Activated T-cell treated with anti-CD3 and anti-CD28 coated beads, Interleukin-2, amount 50 U/mL, for 4 hours (primary cell): ENCODE measurements around the gene ZDHHC13. TPM values are rescaled to one million over a fixed set of nuclear protein-coding genes. Genes with fewer than 3 reads are reported as not detected.

Source experiments
- ATAC-seq, 2 donors: fragments of 200-7000 bp; cut with Tn5 transposase; one replicate each; pipeline ENCODE4 v1.10.0; 2021
- DNase-seq: peaks from one replicate; pipeline ENCODE4 v3.0.0-alpha.2; 2020
- H3K27me3 Mint-ChIP-seq: one replicate; pipeline ENCODE4 v1.8.0; 2021; ENCODE audit warnings: low read depth, mixed read lengths
- H3K36me3 Mint-ChIP-seq: one replicate; pipeline ENCODE4 v1.8.0; 2022; ENCODE audit warnings: mixed read lengths; ENCODE audit not compliant: insufficient read depth
- H3K4me1 Mint-ChIP-seq: one replicate; pipeline ENCODE4 v1.8.0; 2021; ENCODE audit warnings: low read depth, mixed read lengths
- H3K4me3 Mint-ChIP-seq: one replicate; pipeline ENCODE4 v1.8.0; 2021; ENCODE audit warnings: mild to moderate bottlenecking, moderate library complexity, mixed read lengths
- H3K9me3 Mint-ChIP-seq: one replicate; pipeline ENCODE4 v1.8.0; 2021; ENCODE audit warnings: mixed read lengths
- total RNA-seq, 3 donors: library from RNA; stranded (reverse); gene quantifications; one replicate each; pipeline ENCODE4 v1.2.1, GENCODE V29; 2021

Gene ZDHHC13
- total RNA-seq, 3 donors from 2014 or later, result 12.3 to 13.8 (median 13.5) TPM

- Mint-ChIP-seq H3K4me3 (no peak overlapping the region), H3K9me3 (no peaks in the 10 kb centered on the region), H3K27me3 (no peaks in the 10 kb centered on the region), H3K4me1 (no peaks in the 10 kb centered on the region), H3K36me3 (peaks cover 40% of the 10 kb centered on the region)
- no peak for DNase-seq
- no peak for ATAC-seq
Observed at GRCh38 chr11:19164881-19165280, 47.9 kb downstream of the ZDHHC13 start.

DNA sequence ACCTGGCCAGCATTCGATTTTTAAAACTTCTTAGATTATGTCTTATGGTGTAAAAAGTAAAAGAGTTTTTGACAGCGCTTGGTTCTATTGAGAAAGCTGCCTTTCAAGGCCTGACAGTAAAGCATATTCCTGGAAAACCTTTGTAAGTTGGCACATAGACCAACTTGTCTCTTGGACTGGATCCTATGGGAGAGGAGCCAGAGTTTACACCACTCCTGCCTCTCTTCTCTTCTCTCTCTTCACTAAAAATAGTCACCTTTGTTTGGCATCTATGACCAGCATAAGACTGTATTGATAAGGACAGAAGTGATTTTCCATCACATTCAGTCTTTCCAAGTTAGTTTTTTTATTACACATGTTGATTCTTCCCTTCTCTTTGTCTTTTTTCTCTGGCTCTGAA is 51.1 kb downstream of the ZDHHC13 start:
- ATAC-seq (no peak), DNase-seq (no peak)
- H3K27me3 Mint-ChIP-seq, result no peaks in the 10 kb centered on the region
- H3K4me3 Mint-ChIP-seq, result no peak overlapping the region
- H3K4me1 Mint-ChIP-seq, result no peaks in the 10 kb centered on the region
- no peaks in the 10 kb centered on the region for H3K9me3 Mint-ChIP-seq
- H3K36me3 Mint-ChIP-seq, result peaks cover 54% of the 10 kb centered on the region

- H3K27me3 Mint-ChIP-seq, result no peaks in the 10 kb centered on the region
Observed at GRCh38 chr11:19173004-19173689, 56.2 kb downstream of the ZDHHC13 start.

GRCh38 chr11:19173964-19174638 is 57.1 kb downstream of the ZDHHC13 start:
- Mint-ChIP-seq H3K4me1 (no peaks in the 10 kb centered on the region), H3K4me3 (no peak overlapping the region), H3K36me3 (peaks cover 50% of the 10 kb centered on the region), H3K27me3 (no peaks in the 10 kb centered on the region), H3K9me3 (no peaks in the 10 kb centered on the region)
- ATAC-seq, result no peak
- DNase-seq, result no peak

More at GRCh38 chr11:19173004-19173689, 56.2 kb downstream of the ZDHHC13 start:
- no peak for ATAC-seq
- Mint-ChIP-seq H3K36me3 (peaks cover 56% of the 10 kb centered on the region), H3K9me3 (no peaks in the 10 kb centered on the region), H3K4me3 (no peak overlapping the region), H3K4me1 (no peaks in the 10 kb centered on the region)
- DNase-seq, result no peak

DNA sequence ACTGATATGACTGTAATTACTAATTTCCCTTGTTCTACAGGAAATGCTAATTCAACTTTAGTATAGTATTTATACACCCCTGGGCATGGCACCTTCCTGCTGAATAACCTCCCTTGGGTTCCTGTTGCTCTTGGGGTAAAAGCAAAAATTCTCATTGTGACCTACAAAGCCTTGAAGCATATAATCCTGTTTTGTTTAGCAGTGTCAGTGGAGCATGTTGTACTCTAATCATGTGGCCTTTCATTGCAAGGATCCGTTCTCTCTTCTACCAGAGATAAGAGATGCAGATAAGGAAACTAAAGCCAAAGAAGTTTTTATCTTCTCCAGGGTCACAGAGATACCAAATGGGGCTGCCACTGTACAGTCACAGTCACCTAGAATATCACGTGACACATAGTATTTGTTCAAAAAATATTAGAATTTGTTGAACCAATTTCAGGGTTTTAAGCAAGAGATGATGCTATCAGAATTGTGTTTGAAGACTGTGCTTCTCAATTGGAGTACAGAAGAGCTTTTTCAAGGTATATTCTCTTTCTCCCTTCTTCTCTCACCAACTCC is 59.7 kb downstream of the ZDHHC13 start:
- no peaks in the 10 kb centered on the region for H3K9me3 Mint-ChIP-seq

GRCh38 chr11:19181531-19182261 is 64.7 kb downstream of the ZDHHC13 start:
- Mint-ChIP-seq H3K4me3 (no peak overlapping the region), H3K9me3 (no peaks in the 10 kb centered on the region), H3K4me1 (no peaks in the 10 kb centered on the region), H3K36me3 (peaks cover 8% of the 10 kb centered on the region), H3K27me3 (no peaks in the 10 kb centered on the region)
- ATAC-seq (no peak), DNase-seq (no peak)

More for the DNA sequence above, 59.7 kb downstream of the ZDHHC13 start:
- Mint-ChIP-seq H3K4me1 (no peaks in the 10 kb centered on the region), H3K36me3 (peaks cover 35% of the 10 kb centered on the region), H3K27me3 (no peaks in the 10 kb centered on the region), H3K4me3 (no peak overlapping the region)
- ATAC-seq, result no peak
- no peak for DNase-seq

GRCh38 chr11:19183646-19184045 is 66.7 kb downstream of the ZDHHC13 start:
- H3K27me3 Mint-ChIP-seq, result no peaks in the 10 kb centered on the region
- no peaks in the 10 kb centered on the region for H3K4me1 Mint-ChIP-seq
- H3K36me3 Mint-ChIP-seq, result peaks cover 7% of the 10 kb centered on the region
- ATAC-seq (no peak), DNase-seq (no peak)
- no peaks in the 10 kb centered on the region for H3K9me3 Mint-ChIP-seq
- no peak overlapping the region for H3K4me3 Mint-ChIP-seq

DNA sequence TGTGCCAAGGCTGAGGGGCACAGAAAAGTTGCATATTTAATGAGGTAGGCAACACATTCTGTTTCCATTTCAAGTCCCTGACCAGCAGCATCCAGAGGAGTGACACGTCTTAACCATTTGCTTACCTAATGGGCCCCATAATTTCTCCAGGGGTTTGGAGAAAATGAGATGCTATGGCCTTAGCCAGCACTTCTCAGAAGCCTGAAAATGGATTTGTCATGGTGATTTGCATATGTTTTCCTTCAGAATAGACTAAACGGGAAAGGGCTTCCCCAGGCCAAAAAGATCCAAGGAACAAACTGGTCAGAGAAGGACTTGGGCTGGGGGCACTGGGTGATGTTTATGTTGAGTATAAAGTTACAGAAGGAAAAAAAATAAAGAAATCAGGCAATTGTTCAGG is 68.1 kb downstream of the ZDHHC13 start:
- H3K27me3 Mint-ChIP-seq, result no peaks in the 10 kb centered on the region
- H3K4me1 Mint-ChIP-seq, result no peaks in the 10 kb centered on the region
- peaks cover 7% of the 10 kb centered on the region for H3K36me3 Mint-ChIP-seq
- ATAC-seq (no peak), DNase-seq (no peak)
- H3K4me3 Mint-ChIP-seq, result no peak overlapping the region
- H3K9me3 Mint-ChIP-seq, result no peaks in the 10 kb centered on the region

GRCh38 chr11:19185516-19186052 is 68.6 kb downstream of the ZDHHC13 start:
- H3K9me3 Mint-ChIP-seq, result no peaks in the 10 kb centered on the region
- H3K27me3 Mint-ChIP-seq, result no peaks in the 10 kb centered on the region
- ATAC-seq (no peak), DNase-seq (no peak)
- peaks cover 7% of the 10 kb centered on the region for H3K36me3 Mint-ChIP-seq
- H3K4me3 Mint-ChIP-seq, result no peak overlapping the region
- H3K4me1 Mint-ChIP-seq, result no peaks in the 10 kb centered on the region

DNA sequence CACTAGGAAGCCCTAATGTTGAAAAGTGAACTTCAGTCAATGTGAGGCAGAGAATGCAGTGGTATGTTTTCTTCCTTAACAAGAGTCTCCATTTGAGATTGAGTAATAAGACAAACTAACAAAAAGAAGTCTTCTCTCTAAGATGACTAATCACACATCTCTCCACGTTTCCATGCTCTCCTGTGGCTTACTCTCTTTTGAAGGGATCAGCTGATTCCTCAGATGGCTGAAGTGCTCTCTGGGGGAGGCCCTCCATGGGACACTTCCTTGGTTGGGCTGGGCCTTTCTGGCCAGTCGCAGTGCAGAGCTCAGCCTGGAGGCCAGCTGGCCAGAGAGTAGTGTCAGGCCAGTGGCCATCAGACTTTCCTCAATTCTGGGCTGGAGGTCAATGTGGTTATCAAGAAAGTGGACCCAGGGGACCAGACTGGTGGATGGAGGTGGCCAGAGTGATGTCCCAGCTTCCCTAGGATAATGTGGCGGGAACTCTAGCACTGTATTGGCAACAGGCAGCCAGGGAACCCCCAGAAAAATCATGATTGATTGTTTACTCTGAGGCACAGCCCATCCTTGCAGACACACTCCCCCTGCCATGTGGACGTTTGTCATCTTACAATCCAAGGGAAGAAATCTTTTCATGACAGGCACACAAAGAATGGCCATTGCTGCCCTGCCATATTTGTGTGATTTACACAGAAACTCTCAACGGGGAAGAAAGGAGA is 70.3 kb downstream of the ZDHHC13 start:
- DNase-seq (no peak), ATAC-seq (no peak)
- no peak overlapping the region for H3K4me3 Mint-ChIP-seq
- H3K36me3 Mint-ChIP-seq, result peaks cover 7% of the 10 kb centered on the region
- H3K9me3 Mint-ChIP-seq, result no peaks in the 10 kb centered on the region
- no peaks in the 10 kb centered on the region for H3K27me3 Mint-ChIP-seq
- H3K4me1 Mint-ChIP-seq, result no peaks in the 10 kb centered on the region

- Mint-ChIP-seq H3K4me1 (no peaks in the 10 kb centered on the region), H3K4me3 (no peak overlapping the region), H3K9me3 (no peaks in the 10 kb centered on the region), H3K27me3 (no peaks in the 10 kb centered on the region), H3K36me3 (peaks cover 9% of the 10 kb centered on the region)
- no peak for DNase-seq
- ATAC-seq, result no peak
Observed at GRCh38 chr11:19187833-19188258, 70.9 kb downstream of the ZDHHC13 start.

- DNase-seq, result no peak
- Mint-ChIP-seq H3K27me3 (no peaks in the 10 kb centered on the region), H3K4me1 (no peaks in the 10 kb centered on the region), H3K36me3 (peaks cover 5% of the 10 kb centered on the region), H3K4me3 (no peak overlapping the region), H3K9me3 (no peaks in the 10 kb centered on the region)
- no peak for ATAC-seq
Observed at GRCh38 chr11:19191530-19192169, 74.7 kb downstream of the ZDHHC13 start.

- no peak for ATAC-seq
Observed at GRCh38 chr11:19193916-19194315, 76.9 kb downstream of the ZDHHC13 start.

More at GRCh38 chr11:19193916-19194315, 76.9 kb downstream of the ZDHHC13 start:
- no peak for DNase-seq
- H3K4me1 Mint-ChIP-seq, result no peaks in the 10 kb centered on the region
- H3K36me3 Mint-ChIP-seq, result peaks cover 3% of the 10 kb centered on the region
- no peak overlapping the region for H3K4me3 Mint-ChIP-seq
- H3K27me3 Mint-ChIP-seq, result no peaks in the 10 kb centered on the region
- H3K9me3 Mint-ChIP-seq, result no peaks in the 10 kb centered on the region
